KMS-11 (cell line): Measurements from ENCODE around the gene PICALM.
"Not testable (repeated sequence)": the region's sequence is repeated elsewhere in the genome, so short reads cannot be mapped to it uniquely, and the experiment has no call there.

Experiments used
- H2AFZ ChIP-seq: fragments of 200-600 bp; sonication (generic); 2 replicates; pipeline ENCODE4 v1.6.1; 2016; ENCODE audit warnings: antibody characterized with exemption, mixed run types, low read depth
- H3K27ac ChIP-seq: fragments of 200-600 bp; sonication (generic); 2 replicates; pipeline ENCODE4 v1.6.1; 2016; ENCODE audit warnings: mild to moderate bottlenecking, mixed run types
- H3K27me3 ChIP-seq: fragments of 200-600 bp; sonication (generic); 2 replicates; pipeline ENCODE4 v1.6.1; 2017; ENCODE audit warnings: mild to moderate bottlenecking, low read depth, mixed run types, moderate library complexity; ENCODE audit not compliant: insufficient read depth
- H3K36me3 ChIP-seq: fragments of 200-600 bp; sonication (generic); 2 replicates; pipeline ENCODE4 v1.6.1; 2017; ENCODE audit warnings: mild to moderate bottlenecking, mixed run types; ENCODE audit not compliant: insufficient read depth
- H3K4me1 ChIP-seq: fragments of 200-600 bp; sonication (generic); 2 replicates; pipeline ENCODE4 v1.6.1; 2016; ENCODE audit warnings: mild to moderate bottlenecking, low read depth, mixed run types; ENCODE audit not compliant: poor library complexity, severe bottlenecking
- H3K4me2 ChIP-seq: fragments of 200-600 bp; sonication (generic); 2 replicates; pipeline ENCODE4 v1.7.0; 2016; ENCODE audit warnings: mild to moderate bottlenecking, mixed run types
- H3K4me3 ChIP-seq: fragments of 200-600 bp; sonication (generic); IDR thresholded peaks from 2 replicates; pipeline ENCODE4 v1.6.1; 2017; ENCODE audit warnings: low read depth, low read length, mixed read lengths; ENCODE audit not compliant: insufficient read depth
- H3K79me2 ChIP-seq: fragments of 200-600 bp; sonication (generic); 2 replicates; pipeline ENCODE4 v1.6.1; 2016; ENCODE audit warnings: low read depth, mixed run types; ENCODE audit not compliant: insufficient read depth
- H3K9ac ChIP-seq: fragments of 200-600 bp; sonication (generic); 2 replicates; pipeline ENCODE4 v1.6.1; 2016; ENCODE audit warnings: mild to moderate bottlenecking, mixed run types
- H4K20me1 ChIP-seq: fragments of 200-600 bp; sonication (generic); 2 replicates; pipeline ENCODE4 v1.6.1; 2016; ENCODE audit warnings: mild to moderate bottlenecking, mixed run types; ENCODE audit not compliant: insufficient read depth
- TF ChIP-seq, protein P1 (sequence below): fragments of 200-600 bp; sonication (generic); conservative IDR thresholded peaks from 2 replicates; pipeline ENCODE4 v1.6.1; 2017; ENCODE audit warnings: low read depth, mild to moderate bottlenecking, antibody characterized with exemption, low read length, moderate library complexity, mixed read lengths

The PICALM gene

DNA sequence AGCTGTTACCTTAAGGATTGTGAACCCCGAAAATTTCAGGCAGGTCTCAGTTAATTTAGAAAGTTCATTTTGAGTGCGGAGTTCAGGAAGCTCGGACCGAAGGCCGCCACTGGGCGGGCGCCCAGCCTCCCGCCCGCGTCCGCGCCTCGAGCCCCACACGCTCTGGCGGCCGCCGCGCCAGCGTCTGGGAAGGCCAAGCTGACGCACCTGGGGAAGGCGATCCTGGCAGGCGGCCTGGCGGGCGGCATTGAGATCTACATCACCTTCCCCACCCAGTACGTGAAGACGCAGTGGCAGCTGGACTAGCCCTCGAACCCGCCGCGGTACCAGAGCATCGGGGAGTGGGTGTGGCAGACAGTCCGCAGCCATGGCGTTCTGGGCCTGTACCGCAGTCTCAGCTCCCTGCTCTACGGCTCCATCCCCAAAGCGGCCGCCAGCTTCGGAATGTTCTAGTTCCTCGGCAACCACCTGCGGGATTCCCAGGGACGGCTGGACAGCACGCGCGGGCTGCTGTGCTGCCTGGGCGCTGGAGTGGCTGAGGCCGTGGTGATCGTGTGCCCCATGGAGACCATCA is 134.2 kb downstream of the PICALM start:
- H3K79me2 ChIP-seq = no peaks in the 10 kb centered on the region
- H3K4me2 ChIP-seq = no peak overlapping the region
- no peaks in the 10 kb centered on the region for H3K4me1 ChIP-seq
- no peak overlapping the region for H2AFZ ChIP-seq
- H3K9ac ChIP-seq = no peak overlapping the region
- H4K20me1 ChIP-seq = no peaks in the 10 kb centered on the region
- H3K27ac ChIP-seq = no peak overlapping the region
- no peaks in the 10 kb centered on the region for H3K36me3 ChIP-seq
- TF ChIP-seq, protein P1, sequence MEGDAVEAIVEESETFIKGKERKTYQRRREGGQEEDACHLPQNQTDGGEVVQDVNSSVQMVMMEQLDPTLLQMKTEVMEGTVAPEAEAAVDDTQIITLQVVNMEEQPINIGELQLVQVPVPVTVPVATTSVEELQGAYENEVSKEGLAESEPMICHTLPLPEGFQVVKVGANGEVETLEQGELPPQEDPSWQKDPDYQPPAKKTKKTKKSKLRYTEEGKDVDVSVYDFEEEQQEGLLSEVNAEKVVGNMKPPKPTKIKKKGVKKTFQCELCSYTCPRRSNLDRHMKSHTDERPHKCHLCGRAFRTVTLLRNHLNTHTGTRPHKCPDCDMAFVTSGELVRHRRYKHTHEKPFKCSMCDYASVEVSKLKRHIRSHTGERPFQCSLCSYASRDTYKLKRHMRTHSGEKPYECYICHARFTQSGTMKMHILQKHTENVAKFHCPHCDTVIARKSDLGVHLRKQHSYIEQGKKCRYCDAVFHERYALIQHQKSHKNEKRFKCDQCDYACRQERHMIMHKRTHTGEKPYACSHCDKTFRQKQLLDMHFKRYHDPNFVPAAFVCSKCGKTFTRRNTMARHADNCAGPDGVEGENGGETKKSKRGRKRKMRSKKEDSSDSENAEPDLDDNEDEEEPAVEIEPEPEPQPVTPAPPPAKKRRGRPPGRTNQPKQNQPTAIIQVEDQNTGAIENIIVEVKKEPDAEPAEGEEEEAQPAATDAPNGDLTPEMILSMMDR = no peak
- H3K4me3 ChIP-seq = no peak overlapping the region
- H3K27me3 ChIP-seq = no peaks in the 10 kb centered on the region

DNA sequence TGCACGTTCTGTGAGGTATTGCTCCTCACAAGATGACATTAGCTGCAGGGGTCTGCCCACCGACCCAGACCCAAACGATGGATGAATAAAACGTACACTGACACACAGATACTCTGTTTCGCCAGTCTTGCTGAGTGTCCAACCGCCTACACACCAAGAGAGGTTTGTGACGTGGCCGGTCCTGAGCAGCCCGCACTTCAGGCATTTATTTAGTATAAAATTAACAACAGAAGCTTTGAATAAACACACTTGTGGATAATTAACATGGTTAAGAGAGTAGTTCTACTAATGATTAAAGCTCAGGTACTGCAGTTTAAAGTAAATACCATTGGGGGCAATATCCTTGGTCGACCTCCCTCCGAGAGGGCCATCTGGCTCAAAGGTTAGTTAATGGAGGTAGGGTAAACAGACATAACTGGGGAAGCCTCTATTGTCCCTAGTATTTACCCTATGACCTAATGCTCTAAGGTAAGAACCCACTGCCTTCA is 138.0 kb downstream of the PICALM start:
- no peaks in the 10 kb centered on the region for H3K4me1 ChIP-seq
- H4K20me1 ChIP-seq = no peaks in the 10 kb centered on the region
- H3K79me2 ChIP-seq = no peaks in the 10 kb centered on the region
- no peaks in the 10 kb centered on the region for H3K27me3 ChIP-seq
- no peak overlapping the region for H3K9ac ChIP-seq
- H3K36me3 ChIP-seq = no peaks in the 10 kb centered on the region
- H2AFZ ChIP-seq = no peak overlapping the region
- H3K4me2 ChIP-seq = no peak overlapping the region
- no peak overlapping the region for H3K4me3 ChIP-seq
- TF ChIP-seq, protein P1 = no peak
- no peak overlapping the region for H3K27ac ChIP-seq

DNA sequence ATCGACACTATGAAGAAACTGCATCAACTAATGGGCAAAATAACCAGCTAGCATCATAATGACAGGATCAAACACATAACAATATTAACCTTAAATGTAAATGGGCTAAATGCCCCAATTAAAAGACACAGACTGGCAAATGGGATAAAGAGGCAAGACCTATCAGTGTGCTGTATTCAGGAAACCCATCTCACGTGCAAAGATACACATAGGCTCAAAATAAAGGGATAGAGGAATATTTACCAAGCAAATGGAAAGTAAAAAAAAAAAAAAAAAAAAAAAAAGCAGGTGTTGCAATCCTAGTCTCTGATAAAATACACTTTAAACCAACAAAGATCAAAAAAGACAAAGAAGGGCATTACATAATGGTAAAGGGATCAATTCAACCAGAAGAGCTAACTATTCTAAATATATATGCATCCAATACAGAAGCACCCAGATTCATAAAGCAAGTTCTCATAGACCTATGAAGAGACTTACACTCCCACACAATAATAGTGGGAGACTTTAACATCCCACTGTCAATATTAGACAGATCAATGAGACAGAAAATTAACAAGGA is 142.2 kb downstream of the PICALM start:
- not testable (repeated sequence) for H3K27ac ChIP-seq, H3K36me3 ChIP-seq, H3K4me1 ChIP-seq, H2AFZ ChIP-seq, H3K4me2 ChIP-seq, H3K27me3 ChIP-seq, H3K9ac ChIP-seq, H4K20me1 ChIP-seq, H3K4me3 ChIP-seq, H3K79me2 ChIP-seq

DNA sequence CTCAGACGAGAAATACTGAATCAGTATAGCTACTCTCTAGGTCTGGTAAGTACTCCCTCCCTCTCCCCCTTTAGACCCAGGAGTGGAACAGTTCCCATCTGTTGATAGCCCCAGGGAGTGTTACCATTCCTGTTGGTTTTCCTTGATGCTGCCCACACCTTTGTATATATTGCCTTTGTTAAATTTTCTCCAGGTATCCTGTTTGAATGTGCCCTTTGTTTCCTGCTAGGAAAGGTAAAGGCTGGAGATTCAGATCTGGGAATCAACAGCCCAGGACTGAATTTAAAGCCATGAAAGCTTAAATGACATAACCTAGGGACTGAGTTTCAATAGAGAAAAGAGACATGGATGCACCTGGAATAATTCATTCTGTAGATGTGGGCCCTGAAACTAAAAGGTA is 145.4 kb downstream of the PICALM start:
- Histone ChIP-seq H3K4me1 (peaks cover 6% of the 10 kb centered on the region), H2AFZ (no peak overlapping the region), H3K9ac (no peak overlapping the region), H3K36me3 (no peaks in the 10 kb centered on the region), H3K4me3 (no peak overlapping the region), H3K27ac (no peak overlapping the region), H3K4me2 (no peak overlapping the region), H3K27me3 (no peaks in the 10 kb centered on the region), H3K79me2 (no peaks in the 10 kb centered on the region), H4K20me1 (no peaks in the 10 kb centered on the region)
- TF ChIP-seq, protein P1 = no peak

DNA sequence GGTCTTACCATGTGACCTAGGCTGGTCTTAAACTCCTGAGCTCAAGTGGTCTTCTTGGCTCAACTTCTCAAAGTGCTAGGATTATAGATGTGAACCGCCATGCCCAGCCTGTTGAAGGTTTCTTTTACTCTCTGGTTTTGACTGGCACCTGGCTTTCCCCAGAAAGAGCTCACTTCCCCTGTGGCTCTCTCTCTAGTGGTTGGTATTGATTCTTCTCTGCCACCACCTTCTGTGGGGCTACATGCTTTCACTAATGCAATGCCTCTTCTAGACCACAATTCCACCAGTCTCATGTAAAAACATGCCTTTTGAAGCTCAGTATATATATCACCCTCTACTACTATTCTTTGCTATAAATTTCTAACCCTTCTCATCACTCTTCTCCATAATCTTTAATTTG is 146.5 kb downstream of the PICALM start:
- Histone ChIP-seq H3K4me2 (no peak overlapping the region), H3K9ac (no peak overlapping the region), H3K4me1 (peaks cover 6% of the 10 kb centered on the region), H2AFZ (no peak overlapping the region), H4K20me1 (no peaks in the 10 kb centered on the region), H3K36me3 (no peaks in the 10 kb centered on the region), H3K79me2 (no peaks in the 10 kb centered on the region), H3K4me3 (no peak overlapping the region), H3K27ac (no peak overlapping the region), H3K27me3 (no peaks in the 10 kb centered on the region)
- TF ChIP-seq, protein P1 = no peak
